ENCODE measurements around the gene PLA2G7.

The PLA2G7 gene

DNA sequence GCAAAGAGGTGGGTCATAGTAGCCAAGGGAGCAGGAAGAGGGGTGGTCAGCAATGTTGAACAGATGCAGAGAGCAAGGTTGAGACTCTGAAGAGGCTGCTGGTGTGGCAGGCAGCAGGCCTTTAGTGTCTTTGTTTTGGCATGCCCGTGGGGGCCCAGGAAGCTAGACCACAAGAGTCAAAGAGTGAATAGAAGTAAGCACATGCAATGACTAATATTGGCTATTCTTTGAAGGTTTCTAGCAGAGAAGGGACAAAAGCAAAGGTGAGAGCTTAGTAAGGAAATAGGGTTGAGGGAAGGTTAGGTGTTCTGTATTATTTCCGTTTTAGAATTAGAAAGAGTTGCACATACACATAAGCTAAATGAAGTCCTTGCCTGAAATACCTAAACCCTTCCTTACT, 28.7 kb downstream of the PLA2G7 start:
- no peak overlapping the region for H3K9ac ChIP-seq (ENCODE audit: low read length)
- H3K36me3 ChIP-seq (ENCODE audit: control insufficient read depth in 1 of 2, insufficient read depth in 2 of 2, low read depth in 1 of 2, low read length in 2 of 2), result no peaks in the 10 kb centered on the region
- H3K9me3 ChIP-seq (ENCODE audit: control insufficient read depth, low read length), result no peaks in the 10 kb centered on the region
- no peak overlapping the region for H3K4me2 ChIP-seq (ENCODE audit: low read length, poor library complexity, severe bottlenecking)
- no peak overlapping the region for H3K4ac ChIP-seq (ENCODE audit: low read depth in 1 of 2, low read length in 2 of 2)
- H3K79me1 ChIP-seq (replicated peaks; ENCODE audit: low read length, poor library complexity, severe bottlenecking), result no peaks in the 10 kb centered on the region
- no peak overlapping the region for H3K27ac ChIP-seq (ENCODE audit: low read length, poor library complexity, severe bottlenecking)
- no peak overlapping the region for H3K4me3 ChIP-seq (ENCODE audit: insufficient read depth in 1 of 2, low read depth in 1 of 2, low read length in 2 of 2)
- H3K27me3 ChIP-seq (ENCODE audit: control insufficient read depth in 1 of 2, insufficient read depth in 1 of 2, low read length in 2 of 2), result peaks cover 0 to 4% of the 10 kb centered on the region in 2 experiments
- no peak overlapping the region for H3K23ac ChIP-seq (ENCODE audit: low read length in 2 of 2)
- H4K91ac ChIP-seq (ENCODE audit: low read length), result no peak overlapping the region
- H2BK12ac ChIP-seq (ENCODE audit: low read length in 2 of 2), result no peak overlapping the region
- H3K18ac ChIP-seq (ENCODE audit: low read depth in 1 of 2, low read length in 2 of 2), result no peak overlapping the region
- no peak overlapping the region for H2AK5ac ChIP-seq (ENCODE audit: low read length, severe bottlenecking)
- H3K4me1 ChIP-seq (ENCODE audit: control insufficient read depth, insufficient read depth, low read depth, low read length), result no peaks in the 10 kb centered on the region
- no peak for DNase-seq
- H3K14ac ChIP-seq (ENCODE audit: low read length in 2 of 2), result no peak overlapping the region
- no peak overlapping the region for H4K8ac ChIP-seq (ENCODE audit: low read length)
- WGBS, result 81% methylated on average over 2 of the region's 2 CpGs
- no peak overlapping the region for H2BK15ac ChIP-seq (ENCODE audit: low read depth, poor library complexity, severe bottlenecking)
- no peak overlapping the region for H2BK5ac ChIP-seq (ENCODE audit: low read depth, low read length, poor library complexity, severe bottlenecking)
- H2AFZ ChIP-seq (ENCODE audit: low read depth, low read length), result no peak overlapping the region
- no peak overlapping the region for H2BK120ac ChIP-seq (ENCODE audit: low read depth, low read length)

DNA sequence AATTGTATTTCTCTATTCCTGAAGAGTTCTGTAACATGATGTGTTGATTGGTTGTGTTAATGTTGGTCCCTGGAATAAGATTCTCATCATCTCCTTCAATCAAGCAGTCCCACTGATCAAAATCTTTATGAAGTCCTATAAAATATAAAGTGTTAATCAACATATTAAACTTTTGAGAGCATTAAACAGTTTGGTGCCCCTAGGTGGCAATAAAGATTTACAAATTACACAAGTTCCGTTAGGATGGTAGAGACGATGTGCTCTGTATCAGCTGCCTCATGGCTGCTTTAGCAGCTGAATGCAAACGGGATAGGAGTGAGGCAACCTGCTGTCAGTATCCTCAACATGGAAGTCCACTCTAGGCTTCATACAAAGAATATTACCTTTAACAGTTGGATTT, 30.6 kb downstream of the PLA2G7 start:
- H3K27me3 ChIP-seq (ENCODE audit: control insufficient read depth in 1 of 2, insufficient read depth in 1 of 2, low read length in 2 of 2), result no peaks in the 10 kb centered on the region
- no peak overlapping the region for H2BK120ac ChIP-seq (ENCODE audit: low read depth, low read length)
- H4K91ac ChIP-seq (ENCODE audit: low read length), result no peak overlapping the region
- no peak overlapping the region for H3K4me2 ChIP-seq (ENCODE audit: low read length, poor library complexity, severe bottlenecking)
- no peak overlapping the region for H3K9ac ChIP-seq (ENCODE audit: low read length)
- H3K18ac ChIP-seq (ENCODE audit: low read depth in 1 of 2, low read length in 2 of 2), result no peak overlapping the region
- H3K4me3 ChIP-seq (ENCODE audit: insufficient read depth in 1 of 2, low read depth in 1 of 2, low read length in 2 of 2), result no peak overlapping the region
- no peaks in the 10 kb centered on the region for H3K79me1 ChIP-seq (replicated peaks; ENCODE audit: low read length, poor library complexity, severe bottlenecking)
- no peak overlapping the region for H3K23ac ChIP-seq (ENCODE audit: low read length in 2 of 2)
- no peaks in the 10 kb centered on the region for H3K4me1 ChIP-seq (ENCODE audit: control insufficient read depth, insufficient read depth, low read depth, low read length)
- H4K8ac ChIP-seq (ENCODE audit: low read length), result no peak overlapping the region
- H2BK5ac ChIP-seq (ENCODE audit: low read depth, low read length, poor library complexity, severe bottlenecking), result no peak overlapping the region
- H2BK12ac ChIP-seq (ENCODE audit: low read length in 2 of 2), result no peak overlapping the region
- H3K4ac ChIP-seq (ENCODE audit: low read depth in 1 of 2, low read length in 2 of 2), result no peak overlapping the region
- no peak for DNase-seq
- no peak overlapping the region for H2AK5ac ChIP-seq (ENCODE audit: low read length, severe bottlenecking)
- no peak overlapping the region for H2BK15ac ChIP-seq (ENCODE audit: low read depth, poor library complexity, severe bottlenecking)
- WGBS, result 37% methylated on average over 2 of the region's 3 CpGs
- no peaks in the 10 kb centered on the region for H3K9me3 ChIP-seq (ENCODE audit: control insufficient read depth, low read length)
- H3K14ac ChIP-seq (ENCODE audit: low read length in 2 of 2), result no peak overlapping the region
- no peak overlapping the region for H2AFZ ChIP-seq (ENCODE audit: low read depth, low read length)
- no peak overlapping the region for H3K27ac ChIP-seq (ENCODE audit: low read length, poor library complexity, severe bottlenecking)
- no peaks in the 10 kb centered on the region for H3K36me3 ChIP-seq (ENCODE audit: control insufficient read depth in 1 of 2, insufficient read depth in 2 of 2, low read depth in 1 of 2, low read length in 2 of 2)

DNA sequence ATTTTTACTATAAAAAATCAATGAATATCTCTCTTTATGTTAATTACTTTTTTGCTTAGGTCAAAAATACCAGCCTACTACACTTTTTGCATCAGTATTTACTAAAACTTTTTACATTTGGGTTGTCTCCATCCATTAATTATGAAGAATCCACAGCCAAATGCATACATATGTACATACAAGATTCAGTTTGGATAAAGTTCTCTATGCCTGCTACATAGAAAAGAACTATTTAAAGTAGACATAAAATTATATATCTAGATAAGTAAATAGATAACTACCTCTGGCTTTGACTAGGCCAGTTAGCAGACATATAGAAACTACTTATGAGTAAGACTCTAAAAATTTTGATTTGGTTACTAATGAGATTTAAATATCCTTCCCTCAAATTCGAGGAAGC, 35.2 kb downstream of the PLA2G7 start:
- Histone ChIP-seq H3K9ac (ENCODE audit: low read length) (no peak overlapping the region), H3K4me2 (ENCODE audit: low read length, poor library complexity, severe bottlenecking) (no peak overlapping the region), H3K36me3 (ENCODE audit: control insufficient read depth in 1 of 2, insufficient read depth in 2 of 2, low read depth in 1 of 2, low read length in 2 of 2) (no peaks in the 10 kb centered on the region), H2BK120ac (ENCODE audit: low read depth, low read length) (no peak overlapping the region), H3K14ac (ENCODE audit: low read length in 2 of 2) (no peak overlapping the region), H2AFZ (ENCODE audit: low read depth, low read length) (no peak overlapping the region), H3K4ac (ENCODE audit: low read depth in 1 of 2, low read length in 2 of 2) (no peak overlapping the region), H4K8ac (ENCODE audit: low read length) (no peak overlapping the region), H3K23ac (ENCODE audit: low read length in 2 of 2) (no peak overlapping the region), H3K79me1 (replicated peaks; ENCODE audit: low read length, poor library complexity, severe bottlenecking) (no peaks in the 10 kb centered on the region), H3K27me3 (ENCODE audit: control insufficient read depth in 1 of 2, insufficient read depth in 1 of 2, low read length in 2 of 2) (no peaks in the 10 kb centered on the region), H2AK5ac (ENCODE audit: low read length, severe bottlenecking) (no peak overlapping the region), H4K91ac (ENCODE audit: low read length) (no peak overlapping the region), H3K4me3 (ENCODE audit: insufficient read depth in 1 of 2, low read depth in 1 of 2, low read length in 2 of 2) (no peak overlapping the region), H2BK5ac (ENCODE audit: low read depth, low read length, poor library complexity, severe bottlenecking) (no peak overlapping the region), H3K4me1 (ENCODE audit: control insufficient read depth, insufficient read depth, low read depth, low read length) (no peaks in the 10 kb centered on the region), H3K27ac (ENCODE audit: low read length, poor library complexity, severe bottlenecking) (no peak overlapping the region), H3K18ac (ENCODE audit: low read depth in 1 of 2, low read length in 2 of 2) (no peak overlapping the region), H2BK12ac (ENCODE audit: low read length in 2 of 2) (no peak overlapping the region), H2BK15ac (ENCODE audit: low read depth, poor library complexity, severe bottlenecking) (no peak overlapping the region), H3K9me3 (ENCODE audit: control insufficient read depth, low read length) (no peaks in the 10 kb centered on the region)
- no CpG with 5 or more reads among the region's 1 CpG for WGBS
- no peak for DNase-seq

DNA sequence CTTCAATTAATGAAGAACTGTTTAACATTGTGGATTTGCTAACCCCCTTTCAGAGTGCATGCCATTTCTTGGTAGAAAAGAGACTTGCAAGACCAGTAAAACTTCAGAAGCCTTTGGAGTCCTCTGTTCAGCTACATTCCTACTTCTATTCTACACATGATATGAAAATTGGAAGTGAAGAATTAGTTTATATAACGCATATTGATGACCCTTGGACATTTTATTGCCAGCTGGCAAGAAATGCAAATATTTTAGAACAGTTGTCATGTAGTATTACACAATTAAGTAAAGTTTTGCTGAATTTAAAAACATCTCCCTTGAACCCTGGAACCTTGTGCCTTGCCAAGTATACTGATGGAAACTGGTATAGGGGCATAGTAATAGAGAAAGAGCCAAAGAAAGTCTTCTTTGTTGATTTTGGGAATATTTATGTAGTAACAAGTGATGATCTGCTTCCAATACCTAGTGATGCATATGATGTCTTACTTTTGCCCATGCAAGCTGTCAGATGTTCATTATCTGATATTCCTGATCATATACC, 44.2 kb downstream of the PLA2G7 start:
- Histone ChIP-seq H3K27ac (ENCODE audit: low read length, poor library complexity, severe bottlenecking) (no peak overlapping the region), H2AFZ (ENCODE audit: low read depth, low read length) (no peak overlapping the region), H4K8ac (ENCODE audit: low read length) (no peak overlapping the region), H3K9me3 (ENCODE audit: control insufficient read depth, low read length) (no peaks in the 10 kb centered on the region), H2BK15ac (ENCODE audit: low read depth, poor library complexity, severe bottlenecking) (no peak overlapping the region), H3K4ac (ENCODE audit: low read depth in 1 of 2, low read length in 2 of 2) (no peak overlapping the region), H2BK12ac (ENCODE audit: low read length in 2 of 2) (no peak overlapping the region), H4K91ac (ENCODE audit: low read length) (no peak overlapping the region), H2BK120ac (ENCODE audit: low read depth, low read length) (no peak overlapping the region), H3K79me1 (replicated peaks; ENCODE audit: low read length, poor library complexity, severe bottlenecking) (no peaks in the 10 kb centered on the region), H2AK5ac (ENCODE audit: low read length, severe bottlenecking) (no peak overlapping the region), H3K14ac (ENCODE audit: low read length in 2 of 2) (no peak overlapping the region), H3K18ac (ENCODE audit: low read depth in 1 of 2, low read length in 2 of 2) (no peak overlapping the region), H3K27me3 (ENCODE audit: control insufficient read depth in 1 of 2, insufficient read depth in 1 of 2, low read length in 2 of 2) (no peaks in the 10 kb centered on the region), H3K36me3 (ENCODE audit: control insufficient read depth in 1 of 2, insufficient read depth in 2 of 2, low read depth in 1 of 2, low read length in 2 of 2) (no peaks in the 10 kb centered on the region), H3K9ac (ENCODE audit: low read length) (no peak overlapping the region), H3K23ac (ENCODE audit: low read length in 2 of 2) (no peak overlapping the region), H2BK5ac (ENCODE audit: low read depth, low read length, poor library complexity, severe bottlenecking) (no peak overlapping the region), H3K4me1 (ENCODE audit: control insufficient read depth, insufficient read depth, low read depth, low read length) (no peaks in the 10 kb centered on the region), H3K4me2 (ENCODE audit: low read length, poor library complexity, severe bottlenecking) (no peak overlapping the region), H3K4me3 (ENCODE audit: insufficient read depth in 1 of 2, low read depth in 1 of 2, low read length in 2 of 2) (no peak overlapping the region)
- no peak for DNase-seq
- no CpG with 5 or more reads among the region's 1 CpG for WGBS
